Measurements from ENCODE around the gene NCAPH2. TPM values are rescaled to one million over a fixed set of nuclear protein-coding genes. Genes with fewer than 3 reads are reported as not detected.

Gene NCAPH2
- polyA plus RNA-seq, 3 donors: 12.5 to 23.6 (median 18.1) TPM

DNA sequence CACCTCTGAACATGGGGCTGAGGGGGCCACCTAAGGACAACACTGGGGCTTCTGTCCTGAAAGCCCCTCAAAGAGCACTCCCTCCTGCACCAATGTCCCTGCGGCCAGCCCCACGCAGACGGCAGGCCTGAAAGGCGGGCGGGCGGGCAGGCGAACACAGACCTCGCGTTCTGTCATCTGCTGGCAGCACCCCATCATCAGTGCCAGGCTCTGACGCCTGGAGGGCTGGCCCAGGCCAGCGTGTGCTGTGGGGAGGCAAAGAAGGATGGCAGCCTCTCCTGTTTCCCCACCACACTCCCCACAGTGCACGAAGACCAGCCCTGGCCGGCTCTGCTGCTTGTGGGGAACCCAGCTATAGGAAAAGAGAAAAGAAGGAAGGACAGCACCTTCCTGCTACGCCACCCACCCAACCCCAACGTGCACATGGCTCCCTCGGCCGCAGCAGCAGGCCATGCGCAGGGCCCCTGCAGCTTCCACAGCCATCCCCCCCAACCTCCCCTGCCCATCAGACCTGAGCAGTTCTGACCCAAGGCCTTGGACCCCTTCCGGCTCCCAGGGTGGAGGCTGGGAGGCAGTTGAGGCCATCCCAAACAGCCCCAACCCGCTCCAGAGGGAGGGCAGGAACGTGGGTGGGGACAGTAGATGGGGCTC, 36.7 kb upstream of the NCAPH2 start:
- Histone ChIP-seq H3K9ac (ENCODE audit: insufficient read depth, low read length, poor library complexity, severe bottlenecking) (peak overlapping the region; percentile 11), H3K4me1 (ENCODE audit: control insufficient read depth in 1 of 2, insufficient read depth in 2 of 2, low read length in 2 of 2) (peaks cover 45 to 57% of the 10 kb centered on the region in 2 donors), H4K20me1 (ENCODE audit: insufficient read depth, low read length) (peaks cover 74% of the 10 kb centered on the region), H3K27ac (ENCODE audit: low read depth in 1 of 2, low read length in 2 of 2) (no peak overlapping the region), H3K4me2 (replicated peaks; ENCODE audit: extremely low read depth, low read length, poor library complexity, severe bottlenecking) (no peak overlapping the region), H3K79me2 (ENCODE audit: insufficient read depth, low read length) (peaks cover 57% of the 10 kb centered on the region), H3K36me3 (replicated peaks in 1 of 2; ENCODE audit: control insufficient read depth in 1 of 2, insufficient read depth in 2 of 2, low read length in 2 of 2) (peaks cover 14 to 21% of the 10 kb centered on the region in 2 donors), H3K27me3 (ENCODE audit: control insufficient read depth in 2 of 2, insufficient read depth in 2 of 2, low read length in 2 of 2) (no peaks in the 10 kb centered on the region), H2AFZ (ENCODE audit: insufficient read depth, low read depth, low read length, poor library complexity, severe bottlenecking) (no peak overlapping the region), H3K4me3 (replicated peaks in 1 of 3; ENCODE audit: low read depth in 2 of 3, low read length in 3 of 3) (no peak overlapping the region), H3K9me3 (replicated peaks in 1 of 2; ENCODE audit: control insufficient read depth in 1 of 2, insufficient read depth in 1 of 2, low read length in 2 of 2) (no peaks in the 10 kb centered on the region)
- DNase-seq: no peak
- TF ChIP-seq, protein P1, sequence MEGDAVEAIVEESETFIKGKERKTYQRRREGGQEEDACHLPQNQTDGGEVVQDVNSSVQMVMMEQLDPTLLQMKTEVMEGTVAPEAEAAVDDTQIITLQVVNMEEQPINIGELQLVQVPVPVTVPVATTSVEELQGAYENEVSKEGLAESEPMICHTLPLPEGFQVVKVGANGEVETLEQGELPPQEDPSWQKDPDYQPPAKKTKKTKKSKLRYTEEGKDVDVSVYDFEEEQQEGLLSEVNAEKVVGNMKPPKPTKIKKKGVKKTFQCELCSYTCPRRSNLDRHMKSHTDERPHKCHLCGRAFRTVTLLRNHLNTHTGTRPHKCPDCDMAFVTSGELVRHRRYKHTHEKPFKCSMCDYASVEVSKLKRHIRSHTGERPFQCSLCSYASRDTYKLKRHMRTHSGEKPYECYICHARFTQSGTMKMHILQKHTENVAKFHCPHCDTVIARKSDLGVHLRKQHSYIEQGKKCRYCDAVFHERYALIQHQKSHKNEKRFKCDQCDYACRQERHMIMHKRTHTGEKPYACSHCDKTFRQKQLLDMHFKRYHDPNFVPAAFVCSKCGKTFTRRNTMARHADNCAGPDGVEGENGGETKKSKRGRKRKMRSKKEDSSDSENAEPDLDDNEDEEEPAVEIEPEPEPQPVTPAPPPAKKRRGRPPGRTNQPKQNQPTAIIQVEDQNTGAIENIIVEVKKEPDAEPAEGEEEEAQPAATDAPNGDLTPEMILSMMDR (IDR thresholded peaks at IDR 0.05): no peak
- Mint-ChIP-seq H3K36me3 (peaks cover 13 to 31% of the 10 kb centered on the region in 2 donors), H3K27ac (no peak overlapping the region), H3K4me3 (no peak overlapping the region), H3K27me3 (ENCODE audit: low read depth in 3 of 3) (peaks cover 1 to 10% (median 3%) of the 10 kb centered on the region in 3 donors), H3K9me3 (no peaks in the 10 kb centered on the region), H3K4me1 (peaks cover 54% of the 10 kb centered on the region)
- intact Hi-C loops (cut with micrococcal nuclease): loop anchor here in 1 of 2 donors (5.0 kb wide), 1 partner anchor 151 kb away; no protein-coding TSS in a partner anchor
- 89% methylated on average over 3 of the region's 21 CpGs for WGBS (ENCODE audit: insufficient coverage)

DNA sequence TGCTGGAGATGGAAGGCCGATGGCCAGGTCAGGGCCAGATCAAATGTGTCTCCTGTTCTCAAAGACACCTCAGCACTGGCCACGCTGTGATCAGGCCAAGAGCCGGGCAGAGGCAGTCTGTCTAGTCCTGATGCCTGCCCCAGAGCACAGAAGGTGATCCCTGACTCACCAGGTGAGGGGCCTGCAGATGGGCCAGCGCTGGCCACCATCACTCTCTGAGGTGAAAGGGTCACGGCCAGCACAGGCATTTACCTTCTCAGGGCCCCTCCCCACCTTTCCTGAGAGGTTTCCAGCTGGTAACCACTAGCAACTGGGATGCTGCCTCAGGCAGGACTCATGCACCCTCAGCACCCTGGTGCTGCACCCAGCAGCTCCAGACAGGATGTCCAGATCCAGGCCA, 36.1 kb upstream of the NCAPH2 start:
- TF ChIP-seq, protein P1 (IDR thresholded peaks at IDR 0.05): no peak
- no peak overlapping the region for H3K4me3 ChIP-seq (replicated peaks in 1 of 3; ENCODE audit: low read depth in 2 of 3, low read length in 3 of 3)
- Mint-ChIP-seq H3K4me1 (peaks cover 54% of the 10 kb centered on the region), H3K27ac (no peak overlapping the region), H3K4me3 (peak overlapping the region in 1 of 2 donors; percentile 12), H3K36me3 (peaks cover 7 to 25% of the 10 kb centered on the region in 2 donors), H3K27me3 (ENCODE audit: low read depth in 3 of 3) (peaks cover 1 to 15% (median 5%) of the 10 kb centered on the region in 3 donors), H3K9me3 (no peaks in the 10 kb centered on the region)
- H3K36me3 ChIP-seq (replicated peaks in 1 of 2; ENCODE audit: control insufficient read depth in 1 of 2, insufficient read depth in 2 of 2, low read length in 2 of 2): peaks cover 7 to 15% of the 10 kb centered on the region in 2 donors
- intact Hi-C loops (cut with micrococcal nuclease): loop anchor here in 1 of 2 donors (5.0 kb wide), 1 partner anchor 150 kb away; no protein-coding TSS in a partner anchor
- H3K27me3 ChIP-seq (ENCODE audit: control insufficient read depth in 2 of 2, insufficient read depth in 2 of 2, low read length in 2 of 2): no peaks in the 10 kb centered on the region
- H3K4me2 ChIP-seq (replicated peaks; ENCODE audit: extremely low read depth, low read length, poor library complexity, severe bottlenecking): no peak overlapping the region
- no peak overlapping the region for H3K9ac ChIP-seq (ENCODE audit: insufficient read depth, low read length, poor library complexity, severe bottlenecking)
- peaks cover 71% of the 10 kb centered on the region for H4K20me1 ChIP-seq (ENCODE audit: insufficient read depth, low read length)
- H3K27ac ChIP-seq (ENCODE audit: low read depth in 1 of 2, low read length in 2 of 2): no peak overlapping the region
- WGBS (ENCODE audit: insufficient coverage): 87% methylated on average over 5 of the region's 5 CpGs
- H3K4me1 ChIP-seq (ENCODE audit: control insufficient read depth in 1 of 2, insufficient read depth in 2 of 2, low read length in 2 of 2): peaks cover 45 to 57% of the 10 kb centered on the region in 2 donors
- H3K9me3 ChIP-seq (replicated peaks in 1 of 2; ENCODE audit: control insufficient read depth in 1 of 2, insufficient read depth in 1 of 2, low read length in 2 of 2): no peaks in the 10 kb centered on the region
- H2AFZ ChIP-seq (ENCODE audit: insufficient read depth, low read depth, low read length, poor library complexity, severe bottlenecking): no peak overlapping the region
- H3K79me2 ChIP-seq (ENCODE audit: insufficient read depth, low read length): peaks cover 57% of the 10 kb centered on the region
- no peak for DNase-seq
